AG09309 (cell line): ENCODE measurements around the gene ROMO1.
"Not testable (repeated sequence)": the region's sequence is repeated elsewhere in the genome, so short reads cannot be mapped to it uniquely, and the experiment has no call there.

ENCODE experiments used
- DNase-seq: peaks from one replicate; pipeline ENCODE4 v3.0.0-alpha.2; 2010; ENCODE audit warnings: low read depth
- H3K4me3 ChIP-seq: 2 replicates; pipeline ENCODE4 v1.5.1; 2011; ENCODE audit warnings: mild to moderate bottlenecking, low read depth, low read length, moderate library complexity; ENCODE audit not compliant: control insufficient read depth
- TF ChIP-seq, protein P1 (sequence below): IDR thresholded peaks from 2 replicates; pipeline ENCODE4 v1.5.1; 2011; ENCODE audit warnings: mild to moderate bottlenecking, low read depth, low read length, inconsistent platforms; ENCODE audit not compliant: insufficient read depth, control insufficient read depth; ENCODE audit errors: missing control alignments

The ROMO1 gene

DNA sequence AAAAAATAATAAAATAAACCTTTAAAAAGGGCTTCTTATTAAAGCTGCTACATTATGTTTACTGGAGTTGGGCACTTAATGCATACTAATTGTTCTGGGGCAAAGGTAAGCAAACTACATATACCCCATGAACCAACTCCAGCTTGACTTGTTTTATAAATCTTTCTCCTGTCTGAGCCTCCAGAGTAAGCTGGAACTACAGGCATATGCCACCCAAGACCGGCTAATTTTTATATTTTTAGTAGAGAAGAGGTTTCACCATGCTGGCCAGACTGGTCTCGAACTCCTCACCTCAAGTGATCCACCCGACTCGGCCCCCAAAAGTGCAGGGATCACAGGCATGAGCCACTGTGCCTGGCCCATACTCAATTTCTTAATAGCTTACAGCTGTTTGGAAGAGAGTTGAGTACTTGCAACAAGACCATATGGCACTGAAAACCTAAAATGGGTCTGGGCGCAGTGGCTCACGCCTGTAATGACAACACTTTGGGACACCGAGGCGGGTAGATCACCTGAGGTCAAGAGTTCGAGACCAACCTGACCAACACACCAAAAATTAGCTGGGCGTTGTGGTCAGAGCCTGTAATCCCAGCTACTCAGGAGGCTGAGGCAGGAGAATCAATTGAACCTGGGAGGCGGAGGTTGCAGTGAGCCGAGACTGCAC is 19.9 kb downstream of the ROMO1 start:
- no peak for DNase-seq
- TF ChIP-seq, protein P1, sequence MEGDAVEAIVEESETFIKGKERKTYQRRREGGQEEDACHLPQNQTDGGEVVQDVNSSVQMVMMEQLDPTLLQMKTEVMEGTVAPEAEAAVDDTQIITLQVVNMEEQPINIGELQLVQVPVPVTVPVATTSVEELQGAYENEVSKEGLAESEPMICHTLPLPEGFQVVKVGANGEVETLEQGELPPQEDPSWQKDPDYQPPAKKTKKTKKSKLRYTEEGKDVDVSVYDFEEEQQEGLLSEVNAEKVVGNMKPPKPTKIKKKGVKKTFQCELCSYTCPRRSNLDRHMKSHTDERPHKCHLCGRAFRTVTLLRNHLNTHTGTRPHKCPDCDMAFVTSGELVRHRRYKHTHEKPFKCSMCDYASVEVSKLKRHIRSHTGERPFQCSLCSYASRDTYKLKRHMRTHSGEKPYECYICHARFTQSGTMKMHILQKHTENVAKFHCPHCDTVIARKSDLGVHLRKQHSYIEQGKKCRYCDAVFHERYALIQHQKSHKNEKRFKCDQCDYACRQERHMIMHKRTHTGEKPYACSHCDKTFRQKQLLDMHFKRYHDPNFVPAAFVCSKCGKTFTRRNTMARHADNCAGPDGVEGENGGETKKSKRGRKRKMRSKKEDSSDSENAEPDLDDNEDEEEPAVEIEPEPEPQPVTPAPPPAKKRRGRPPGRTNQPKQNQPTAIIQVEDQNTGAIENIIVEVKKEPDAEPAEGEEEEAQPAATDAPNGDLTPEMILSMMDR = no peak
- H3K4me3 ChIP-seq = no peak overlapping the region

DNA sequence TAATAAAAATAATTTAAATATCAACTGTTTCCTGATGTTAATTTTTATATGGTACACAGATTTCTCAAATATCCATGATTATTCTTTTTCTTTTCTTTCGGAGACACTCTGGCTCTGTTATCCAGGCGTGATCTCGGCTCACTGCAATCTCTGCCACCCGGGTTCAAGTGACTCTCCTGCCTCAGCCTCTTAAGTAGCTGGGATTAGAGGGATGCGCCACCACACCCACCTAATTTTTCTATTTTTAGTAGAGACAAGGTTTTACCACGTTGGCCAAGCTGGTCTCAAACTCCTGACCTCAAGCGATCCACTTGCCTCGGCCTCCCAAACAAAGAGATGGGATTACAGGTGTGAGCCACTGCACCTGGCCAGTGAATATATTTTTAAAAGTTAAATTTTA is 20.5 kb downstream of the ROMO1 start:
- no peak overlapping the region for H3K4me3 ChIP-seq
- no peak for DNase-seq
- TF ChIP-seq, protein P1 = no peak

DNA sequence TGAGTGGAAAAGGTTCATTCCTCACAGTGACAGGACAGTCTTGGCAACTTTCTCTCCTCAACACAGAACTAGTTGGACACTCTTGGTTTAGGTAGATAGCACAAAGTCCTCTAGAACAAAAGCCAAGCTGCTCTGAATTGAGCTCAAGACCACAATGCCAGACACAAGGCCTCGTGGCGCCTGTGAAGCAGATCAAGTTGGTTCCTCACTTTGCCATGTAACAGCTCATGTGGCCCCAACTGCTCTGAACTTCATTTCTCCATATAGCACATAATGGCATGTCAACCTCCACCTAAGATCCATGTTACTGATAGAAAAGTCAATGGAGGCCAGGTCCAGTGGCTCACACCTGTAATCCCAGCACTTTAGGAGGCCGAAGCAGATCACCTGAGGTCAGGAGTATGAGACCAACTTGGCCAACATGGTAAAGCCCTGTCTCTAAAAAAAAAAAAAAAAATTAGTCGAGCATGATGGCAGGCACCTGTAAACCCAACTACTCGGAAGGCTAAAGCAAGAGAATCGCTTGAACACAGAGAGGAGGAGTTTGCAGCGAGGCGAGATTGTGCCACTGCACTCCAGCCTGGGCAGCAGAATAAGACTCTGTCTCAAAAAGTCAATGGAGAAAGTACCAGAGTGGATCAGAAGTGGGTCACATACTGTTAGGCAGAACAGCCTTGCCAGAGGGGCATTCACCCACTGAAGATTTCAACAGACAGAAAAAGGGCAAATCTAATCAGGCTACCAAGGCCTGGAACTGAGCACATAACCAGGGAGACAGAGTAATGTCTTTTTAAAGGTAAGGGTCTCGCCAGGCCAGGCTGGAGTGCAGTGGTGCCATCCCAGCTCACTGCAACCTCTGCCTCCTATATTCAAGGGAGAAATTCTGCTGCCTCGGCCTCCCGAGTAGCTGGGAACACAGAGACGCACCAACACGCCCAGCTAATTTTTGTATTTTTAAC is 21.2 kb downstream of the ROMO1 start:
- TF ChIP-seq, protein P1 = no peak
- no peak overlapping the region for H3K4me3 ChIP-seq
- no peak for DNase-seq

DNA sequence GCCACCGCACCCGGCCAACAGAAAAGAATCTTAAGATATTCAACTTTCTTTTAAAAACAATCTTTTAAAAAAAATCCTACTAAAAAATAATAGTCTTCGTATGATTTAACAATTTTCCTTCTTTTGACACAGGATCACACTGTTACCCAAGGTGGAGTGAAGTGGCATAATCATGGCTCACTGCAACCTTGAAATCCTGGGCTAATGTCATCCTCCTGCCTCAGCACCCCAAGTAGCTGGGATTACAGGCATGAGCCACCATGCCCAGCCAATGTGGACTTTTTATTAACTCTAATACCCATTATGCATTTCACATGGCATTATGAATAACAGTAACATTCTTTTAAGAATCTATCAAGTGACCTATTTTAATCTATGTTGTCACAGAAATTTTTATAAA is 22.0 kb downstream of the ROMO1 start:
- no peak overlapping the region for H3K4me3 ChIP-seq
- DNase-seq = no peak
- TF ChIP-seq, protein P1 = no peak

DNA sequence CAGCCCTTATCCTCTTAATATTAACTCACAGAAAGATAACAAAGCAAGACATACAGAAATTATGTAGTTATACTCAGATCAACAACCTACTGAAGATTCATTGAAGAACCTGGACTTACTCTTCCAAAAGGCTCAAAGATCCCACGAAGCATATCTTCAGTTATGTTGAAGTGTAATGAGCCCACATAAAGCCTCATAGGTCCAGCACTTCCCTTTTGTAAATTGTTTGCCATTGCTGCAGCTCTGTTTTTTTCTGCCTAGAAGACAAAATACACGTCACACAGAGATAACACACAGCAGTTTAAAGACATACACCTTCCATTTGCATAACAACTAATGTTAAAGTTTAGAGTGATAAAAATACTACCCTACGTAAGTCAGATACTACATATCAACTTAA is 22.4 kb downstream of the ROMO1 start:
- TF ChIP-seq, protein P1 = no peak
- no peak overlapping the region for H3K4me3 ChIP-seq
- no peak for DNase-seq

- DNase-seq, H3K4me3 ChIP-seq: not testable (repeated sequence)
Observed at GRCh38 chr20:35723275-35723639, 24.1 kb downstream of the ROMO1 start.

DNA sequence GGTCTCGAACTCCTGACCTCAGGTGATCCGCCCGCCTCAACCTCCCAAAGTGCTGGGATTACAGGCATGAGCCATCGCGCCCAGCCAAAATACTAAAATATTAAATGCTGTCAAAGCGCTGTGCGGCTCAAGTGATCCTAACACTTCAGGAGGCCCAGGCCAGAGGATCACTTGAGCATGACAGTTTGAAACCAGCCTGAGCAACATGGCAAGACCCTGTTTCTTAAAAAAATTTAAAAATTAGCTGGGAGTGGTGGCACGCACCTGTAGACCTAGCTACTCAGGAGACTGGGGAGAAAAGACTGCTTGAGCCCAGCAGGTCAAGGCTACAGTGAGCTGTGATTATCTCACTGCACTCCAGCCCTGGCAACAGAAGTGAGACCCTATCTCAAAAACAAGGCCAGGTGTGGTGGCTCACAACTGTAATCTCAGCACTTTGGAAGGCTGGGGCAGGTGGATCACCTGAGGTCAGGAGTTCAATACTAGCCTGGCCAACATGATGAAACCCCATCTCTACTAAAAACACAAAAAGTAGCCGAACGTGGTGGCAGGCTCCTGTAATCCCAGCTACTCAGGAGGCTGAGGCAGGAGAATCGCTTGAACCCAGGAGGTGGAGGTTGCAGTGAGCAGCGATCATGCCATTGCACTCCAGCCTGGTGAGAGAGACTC is 24.6 kb downstream of the ROMO1 start:
- H3K4me3 ChIP-seq, DNase-seq: not testable (repeated sequence)
